Measurements from ENCODE around the gene AOAH.

Gene AOAH

GRCh38 chr7:36626111-36626510 is 98.2 kb downstream of the AOAH start:
- DNase-seq: no peak

- no peak for DNase-seq
Observed at GRCh38 chr7:36625247-36625646, 99.0 kb downstream of the AOAH start.

GRCh38 chr7:36623247-36623646 is 101.0 kb downstream of the AOAH start:
- no peak for DNase-seq

- DNase-seq: no peak
Observed at GRCh38 chr7:36621396-36621795, 102.9 kb downstream of the AOAH start.

GRCh38 chr7:36620166-36620708 is 104.1 kb downstream of the AOAH start:
- DNase-seq: no peak

GRCh38 chr7:36617408-36617807 is 106.9 kb downstream of the AOAH start:
- DNase-seq: no peak

- DNase-seq: no peak
Observed at GRCh38 chr7:36615852-36616540, 108.3 kb downstream of the AOAH start.

- DNase-seq: no peak
Observed at GRCh38 chr7:36614959-36615358, 109.3 kb downstream of the AOAH start.

GRCh38 chr7:36613031-36613614 is 111.2 kb downstream of the AOAH start:
- DNase-seq: no peak

GRCh38 chr7:36611703-36612102 is 112.6 kb downstream of the AOAH start:
- no peak for DNase-seq

- DNase-seq: peak; percentile 79
Observed at GRCh38 chr7:36607721-36608095, 116.6 kb downstream of the AOAH start.

- DNase-seq: peak; percentile 51
Observed at GRCh38 chr7:36606976-36607720, 117.1 kb downstream of the AOAH start.

GRCh38 chr7:36606153-36606975 is 117.9 kb downstream of the AOAH start:
- no peak for DNase-seq

GRCh38 chr7:36605261-36606051 is 118.8 kb downstream of the AOAH start:
- no peak for DNase-seq

- no peak for DNase-seq
Observed at GRCh38 chr7:36604806-36605205, 119.5 kb downstream of the AOAH start.

- no peak for DNase-seq
Observed at GRCh38 chr7:36602934-36603887, 121.1 kb downstream of the AOAH start.

- no peak for DNase-seq
Observed at GRCh38 chr7:36602511-36602910, 121.8 kb downstream of the AOAH start.

GRCh38 chr7:36601601-36602000 is 122.7 kb downstream of the AOAH start:
- no peak for DNase-seq

- no peak for DNase-seq
Observed at GRCh38 chr7:36600869-36601530, 123.3 kb downstream of the AOAH start.

- no peak for DNase-seq
Observed at GRCh38 chr7:36600314-36600682, 124.0 kb downstream of the AOAH start.

Data from NCI-H1092 treated with DMSO at 0.1 percent for 48 hours (cell line).